Thoracic aorta (tissue), 2 donors: ENCODE data around the gene BTN3A1. TPM values are rescaled to one million over a fixed set of nuclear protein-coding genes. Genes with fewer than 3 reads are reported as not detected.

ENCODE experiments used
- ATAC-seq: fragments of 150-250 bp; one replicate; pipeline ENCODE4 v1.8.0; 2017; ENCODE audit warnings: low read depth; ENCODE audit not compliant: insufficient number of reproducible peaks, low FRiP score
- DNase-seq: peaks from one replicate; pipeline ENCODE4 v3.0.0-alpha.2; 2020; ENCODE audit warnings: low spot score
- H3K27ac ChIP-seq, 2 donors: fragments of 200-600 bp; sonication (generic); 1 replicate in 1 of 2; 2 replicates in 1 of 2; pipeline ENCODE4 v1.5.1; 2016; ENCODE audit warnings: mild to moderate bottlenecking in 2 of 2, moderate library complexity in 2 of 2
- H3K27me3 ChIP-seq: fragments of 200-600 bp; sonication (generic); replicated peaks from 2 replicates; pipeline ENCODE4 v1.6.0; 2016; ENCODE audit warnings: mild to moderate bottlenecking; ENCODE audit not compliant: insufficient read depth
- H3K36me3 ChIP-seq: fragments of 200-600 bp; sonication (generic); one replicate; pipeline ENCODE4 v1.5.1; 2016
- H3K4me1 ChIP-seq, 2 donors: fragments of 200-600 bp; sonication (generic); 1 replicate in 1 of 2; 2 replicates in 1 of 2; pipeline versions ENCODE4 v1.5.1 to v1.6.0; 2016; ENCODE audit warnings: low read depth in 2 of 2, mild to moderate bottlenecking in 1 of 2; ENCODE audit not compliant: control insufficient read depth in 1 of 2
- H3K4me3 ChIP-seq: fragments of 200-600 bp; sonication (generic); 2 replicates; pipeline ENCODE4 v1.5.1; 2016; ENCODE audit warnings: mild to moderate bottlenecking
- H3K9me3 ChIP-seq: fragments of 200-600 bp; sonication (generic); 2 replicates; pipeline ENCODE4 v1.5.1; 2016
- total RNA-seq, 2 donors: library from RNA; depleted of rRNA; stranded (reverse); fragments of >200 nt; gene quantifications; one replicate each; pipeline versions ENCODE4 v1.1.0 to v1.2.3, GENCODE V29; 2016
- TF ChIP-seq, protein P1 (sequence below): fragments of 200-600 bp; sonication (generic); IDR thresholded peaks from one replicate; pipeline ENCODE4 v1.5.1; 2019; ENCODE audit warnings: antibody characterized with exemption

Gene BTN3A1
- total RNA-seq, 2 donors from 2014 or later = 11.9 to 13.5 TPM

- no peak for DNase-seq
- Histone ChIP-seq H3K36me3 (no peaks in the 10 kb centered on the region), H3K4me1 (peaks cover 4 to 8% of the 10 kb centered on the region in 2 donors), H3K9me3 (no peaks in the 10 kb centered on the region), H3K4me3 (no peak overlapping the region), H3K27ac (no peak overlapping the region), H3K27me3 (no peaks in the 10 kb centered on the region)
- ATAC-seq = no peak
- TF ChIP-seq, protein P1, sequence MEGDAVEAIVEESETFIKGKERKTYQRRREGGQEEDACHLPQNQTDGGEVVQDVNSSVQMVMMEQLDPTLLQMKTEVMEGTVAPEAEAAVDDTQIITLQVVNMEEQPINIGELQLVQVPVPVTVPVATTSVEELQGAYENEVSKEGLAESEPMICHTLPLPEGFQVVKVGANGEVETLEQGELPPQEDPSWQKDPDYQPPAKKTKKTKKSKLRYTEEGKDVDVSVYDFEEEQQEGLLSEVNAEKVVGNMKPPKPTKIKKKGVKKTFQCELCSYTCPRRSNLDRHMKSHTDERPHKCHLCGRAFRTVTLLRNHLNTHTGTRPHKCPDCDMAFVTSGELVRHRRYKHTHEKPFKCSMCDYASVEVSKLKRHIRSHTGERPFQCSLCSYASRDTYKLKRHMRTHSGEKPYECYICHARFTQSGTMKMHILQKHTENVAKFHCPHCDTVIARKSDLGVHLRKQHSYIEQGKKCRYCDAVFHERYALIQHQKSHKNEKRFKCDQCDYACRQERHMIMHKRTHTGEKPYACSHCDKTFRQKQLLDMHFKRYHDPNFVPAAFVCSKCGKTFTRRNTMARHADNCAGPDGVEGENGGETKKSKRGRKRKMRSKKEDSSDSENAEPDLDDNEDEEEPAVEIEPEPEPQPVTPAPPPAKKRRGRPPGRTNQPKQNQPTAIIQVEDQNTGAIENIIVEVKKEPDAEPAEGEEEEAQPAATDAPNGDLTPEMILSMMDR = no peak
Measured at GRCh38 chr6:26359765-26360164, 42.3 kb upstream of the BTN3A1 start.

DNA sequence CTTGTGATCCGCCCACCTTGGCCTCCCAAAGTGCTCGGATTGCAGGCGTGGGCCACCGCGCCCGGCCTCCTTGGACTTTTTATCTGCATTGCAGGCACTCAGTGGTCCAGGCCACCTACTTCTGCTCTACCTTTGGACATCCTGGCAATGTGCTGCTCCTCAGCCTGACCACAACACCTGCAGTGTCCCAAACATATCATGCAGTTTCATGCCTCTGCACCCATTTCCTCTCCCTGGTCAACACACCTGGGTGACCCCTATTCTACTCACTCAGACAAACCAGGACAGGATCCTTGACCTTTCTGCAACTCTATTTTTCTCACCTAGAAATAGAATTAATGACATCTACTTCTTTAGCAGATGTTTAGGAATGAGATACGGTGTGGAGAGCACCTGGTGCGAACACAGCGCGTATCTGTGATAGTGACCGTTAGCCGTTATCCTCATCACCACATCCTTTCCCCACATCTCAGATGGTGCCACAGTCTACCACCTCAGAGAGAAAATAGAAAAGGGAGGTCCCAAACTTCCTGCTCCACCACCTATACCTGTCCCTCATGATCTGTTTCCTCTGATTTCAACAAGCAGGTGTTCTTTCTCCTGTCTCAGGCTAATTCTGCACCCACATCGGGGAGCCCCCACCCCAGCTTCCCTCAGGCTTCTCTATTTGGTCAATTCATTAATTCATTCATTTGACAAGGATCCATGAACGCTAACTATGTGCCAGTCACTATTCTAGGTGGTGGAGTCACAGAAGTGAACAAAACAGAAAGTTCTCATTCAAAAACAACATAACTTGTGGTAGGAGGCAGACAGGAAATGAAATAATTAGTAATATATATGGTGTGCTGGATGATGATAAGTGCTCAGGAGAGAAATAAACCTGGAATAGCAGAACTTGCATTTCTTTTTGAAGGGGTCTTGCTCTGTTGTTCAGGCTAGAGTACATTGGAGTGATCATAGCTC is 41.3 kb upstream of the BTN3A1 start:
- Histone ChIP-seq H3K4me1 (peaks cover 4 to 8% of the 10 kb centered on the region in 2 donors), H3K36me3 (no peaks in the 10 kb centered on the region), H3K27ac (no peak overlapping the region), H3K4me3 (no peak overlapping the region), H3K9me3 (no peaks in the 10 kb centered on the region), H3K27me3 (no peaks in the 10 kb centered on the region)
- ATAC-seq = no peak
- DNase-seq = no peak
- TF ChIP-seq, protein P1 = no peak

DNA sequence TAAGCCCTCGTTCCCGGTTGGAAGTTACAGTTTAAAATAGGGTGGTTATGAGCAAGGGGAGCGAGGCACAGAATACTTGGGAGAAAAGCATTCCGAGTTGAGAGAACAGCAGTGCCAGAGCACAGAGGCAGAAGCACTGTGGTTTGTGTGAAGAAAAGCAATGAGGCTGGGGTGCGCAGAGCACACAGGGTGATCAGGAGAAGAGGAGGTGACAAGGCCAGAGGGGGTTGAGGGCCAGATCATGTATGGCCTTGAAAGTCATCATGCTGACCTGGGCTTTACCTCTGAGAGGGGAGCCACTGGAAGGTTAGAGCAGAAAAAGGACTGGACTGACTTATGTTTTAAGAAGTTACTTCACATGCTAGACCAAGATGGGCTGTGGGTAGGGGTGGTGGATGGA is 40.5 kb upstream of the BTN3A1 start:
- H3K36me3 ChIP-seq = no peaks in the 10 kb centered on the region
- peaks cover 8 to 16% of the 10 kb centered on the region in 2 donors for H3K4me1 ChIP-seq
- ATAC-seq (no peak), DNase-seq (no peak)
- H3K4me3 ChIP-seq = no peak overlapping the region
- H3K9me3 ChIP-seq = no peaks in the 10 kb centered on the region
- H3K27me3 ChIP-seq = no peaks in the 10 kb centered on the region
- TF ChIP-seq, protein P1 = no peak
- no peak overlapping the region for H3K27ac ChIP-seq

GRCh38 chr6:26362093-26362835 is 39.8 kb upstream of the BTN3A1 start:
- H3K27ac ChIP-seq = no peak overlapping the region
- H3K27me3 ChIP-seq = no peaks in the 10 kb centered on the region
- H3K36me3 ChIP-seq = no peaks in the 10 kb centered on the region
- TF ChIP-seq, protein P1 = no peak
- no peak overlapping the region for H3K4me3 ChIP-seq
- no peak for DNase-seq
- no peak for ATAC-seq
- peaks cover 13 to 23% of the 10 kb centered on the region in 2 donors for H3K4me1 ChIP-seq
- H3K9me3 ChIP-seq = no peaks in the 10 kb centered on the region

DNA sequence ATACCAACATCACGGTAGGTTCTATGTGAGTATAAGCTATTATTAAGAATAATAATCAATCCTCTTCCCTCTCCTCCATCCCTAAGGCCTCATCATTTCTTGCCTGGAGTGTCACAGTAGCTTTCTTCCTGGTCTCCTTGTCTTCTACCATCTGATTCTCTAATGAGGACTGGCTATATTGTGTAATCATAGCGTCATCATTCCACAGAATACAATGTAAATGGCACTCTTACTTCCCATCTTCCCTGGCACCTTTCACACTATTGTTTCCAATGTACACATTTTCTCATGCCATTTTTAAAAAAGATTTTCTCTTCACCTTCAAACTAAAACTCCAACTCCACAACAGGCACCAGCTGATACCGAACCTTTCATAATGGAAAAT is 39.2 kb upstream of the BTN3A1 start:
- no peak for DNase-seq
- Histone ChIP-seq H3K27ac (no peak overlapping the region), H3K27me3 (no peaks in the 10 kb centered on the region), H3K4me1 (peaks cover 13 to 24% of the 10 kb centered on the region in 2 donors), H3K4me3 (no peak overlapping the region), H3K36me3 (no peaks in the 10 kb centered on the region), H3K9me3 (no peaks in the 10 kb centered on the region)
- TF ChIP-seq, protein P1 = no peak
- no peak for ATAC-seq
